Measurements from ENCODE around the gene NKX2-3.

NKX2-3 gene

GRCh38 chr10:99507265-99507664 is 25.5 kb upstream of the NKX2-3 start:
- H3K4me3 ChIP-seq (ENCODE audit: low read depth, low read length) = no peak overlapping the region
- TF ChIP-seq CTCF (IDR thresholded peaks at IDR 0.05; ENCODE audit: low read depth, low read length) = no peak

GRCh38 chr10:99513061-99513460 is 19.7 kb upstream of the NKX2-3 start:
- no peak for TF ChIP-seq CTCF (IDR thresholded peaks at IDR 0.05; ENCODE audit: low read depth, low read length)
- no peak overlapping the region for H3K4me3 ChIP-seq (ENCODE audit: low read depth, low read length)

- no peak overlapping the region for H3K4me3 ChIP-seq (ENCODE audit: low read depth, low read length)
- TF ChIP-seq CTCF (IDR thresholded peaks at IDR 0.05; ENCODE audit: low read depth, low read length) = no peak
Measured at GRCh38 chr10:99519690-99520039, 13.1 kb upstream of the NKX2-3 start.

- no peak overlapping the region for H3K4me3 ChIP-seq (ENCODE audit: low read depth, low read length)
- no peak for TF ChIP-seq CTCF (IDR thresholded peaks at IDR 0.05; ENCODE audit: low read depth, low read length)
Measured at GRCh38 chr10:99520040-99520846, 12.5 kb upstream of the NKX2-3 start.

DNA sequence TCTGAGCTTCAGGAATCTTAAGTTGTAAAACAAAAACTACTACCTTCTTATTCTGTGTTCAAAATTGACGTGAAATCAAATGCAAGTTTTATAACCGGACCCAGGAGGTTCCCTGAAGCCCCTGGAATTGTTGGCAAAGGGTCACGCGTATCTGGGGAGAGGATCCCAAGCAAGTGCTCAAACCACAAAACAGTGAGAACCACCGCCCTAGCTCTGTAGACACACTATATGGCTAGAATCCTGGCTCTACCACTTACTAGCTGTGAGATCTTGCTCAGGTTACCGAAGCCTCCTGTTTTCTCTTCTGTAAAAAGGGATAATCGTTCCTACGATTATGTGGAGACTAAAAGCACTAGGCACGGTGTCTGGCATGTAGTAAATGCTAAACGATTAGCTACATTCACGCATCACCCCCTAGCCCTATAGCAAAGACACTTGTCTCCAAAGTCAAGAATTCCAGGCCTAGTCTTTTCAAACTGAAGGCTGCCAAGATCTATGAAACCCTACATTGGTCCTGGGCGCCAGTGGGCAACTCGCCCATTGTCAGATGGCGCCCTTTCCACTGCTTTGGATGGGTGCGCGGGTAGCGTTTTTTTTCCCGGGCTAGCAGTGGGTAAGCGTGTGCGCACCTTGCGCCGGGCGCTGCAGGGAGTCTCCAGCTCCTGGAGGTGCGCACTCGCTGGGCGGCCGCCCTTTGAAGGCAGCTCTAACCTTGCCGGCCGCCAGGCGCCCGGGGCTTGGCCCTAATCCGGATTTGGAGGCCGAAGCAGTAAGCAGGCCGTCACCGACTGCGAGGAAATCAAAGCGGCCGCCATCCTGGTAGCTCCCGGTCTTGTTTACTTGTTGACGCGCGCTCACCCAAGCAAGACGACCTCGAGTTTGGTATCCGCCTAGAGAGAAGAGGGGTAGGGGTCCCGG is 11.6 kb upstream of the NKX2-3 start:
- TF ChIP-seq CTCF (IDR thresholded peaks at IDR 0.05; ENCODE audit: low read depth, low read length) = no peak

DNA sequence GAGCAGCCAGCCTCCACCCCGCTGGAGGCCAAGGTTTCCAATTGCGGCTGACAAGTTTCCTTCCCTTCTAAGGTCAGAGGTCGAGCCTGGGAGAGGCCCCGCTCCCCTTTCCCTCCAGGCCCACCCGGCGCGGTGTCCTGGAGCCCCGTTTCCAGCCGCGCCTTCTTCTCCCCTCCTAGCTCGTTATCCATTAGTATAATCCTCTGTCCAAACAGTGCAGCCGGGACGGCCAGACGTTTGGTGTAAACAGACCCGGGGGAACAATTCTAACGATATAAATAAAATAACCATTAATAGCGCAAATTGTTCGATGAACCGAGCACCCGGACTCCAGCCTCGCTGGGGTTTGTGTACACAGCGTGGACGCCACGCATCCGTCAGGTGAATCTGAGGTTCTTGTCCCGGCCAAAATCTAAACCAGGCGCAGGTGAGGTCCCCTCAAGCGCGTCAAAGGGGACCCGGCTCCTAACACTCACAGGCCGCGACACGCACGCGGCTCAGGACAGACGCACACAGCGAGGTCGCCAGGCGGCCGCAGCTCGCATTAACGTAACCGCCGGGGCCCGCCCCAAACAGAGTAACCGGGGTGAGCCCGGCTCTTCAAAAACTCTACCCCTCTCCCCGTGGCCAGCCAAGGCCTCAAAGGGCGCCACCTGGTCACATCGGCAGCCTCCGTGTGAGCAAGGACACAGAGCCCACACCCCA is 10.8 kb upstream of the NKX2-3 start:
- no peak overlapping the region for H3K4me3 ChIP-seq (ENCODE audit: low read depth, low read length)
- no peak for TF ChIP-seq CTCF (IDR thresholded peaks at IDR 0.05; ENCODE audit: low read depth, low read length)

More for the DNA sequence above, 11.6 kb upstream of the NKX2-3 start:
- no peak overlapping the region for H3K4me3 ChIP-seq (ENCODE audit: low read depth, low read length)

Measured in WI38 (cell line).